DLD1 (cell line): ENCODE results near the gene CNTF.

ENCODE experiments used
- in situ Hi-C: cut with HindIII; loops from 2 replicates; pipeline ENCODE4 v1.10.0; 2017; ENCODE audit warnings: low sequenced_read_pairs

CNTF gene

GRCh38 chr11:58641803-58642581 is 19.5 kb downstream of the CNTF start:
- in situ Hi-C loops, result loop anchor here (10.0 kb wide), 1 partner anchor 253 kb away; no protein-coding TSS in a partner anchor

DNA sequence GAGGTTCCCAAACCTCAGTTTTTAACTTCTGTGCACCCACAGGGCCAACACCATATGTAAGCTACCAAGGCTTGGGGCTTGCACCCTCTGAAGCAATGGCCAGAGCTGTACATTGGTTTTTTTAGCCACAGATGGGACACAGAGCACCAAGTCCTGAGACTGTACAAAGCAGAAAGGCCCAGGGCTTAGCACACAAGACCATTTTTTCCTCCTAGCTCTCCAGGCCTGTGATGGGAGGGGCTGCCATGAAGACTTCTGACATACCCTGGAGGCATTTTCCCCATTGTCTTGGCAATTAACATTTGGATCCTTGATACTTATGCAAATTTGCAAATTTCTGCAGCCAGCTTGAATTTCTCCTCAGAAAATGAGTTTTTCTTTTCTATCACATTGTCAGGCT is 23.4 kb downstream of the CNTF start:
- in situ Hi-C loops, result loop anchor here (10.0 kb wide), 1 partner anchor 249 kb away; no protein-coding TSS in a partner anchor

DNA sequence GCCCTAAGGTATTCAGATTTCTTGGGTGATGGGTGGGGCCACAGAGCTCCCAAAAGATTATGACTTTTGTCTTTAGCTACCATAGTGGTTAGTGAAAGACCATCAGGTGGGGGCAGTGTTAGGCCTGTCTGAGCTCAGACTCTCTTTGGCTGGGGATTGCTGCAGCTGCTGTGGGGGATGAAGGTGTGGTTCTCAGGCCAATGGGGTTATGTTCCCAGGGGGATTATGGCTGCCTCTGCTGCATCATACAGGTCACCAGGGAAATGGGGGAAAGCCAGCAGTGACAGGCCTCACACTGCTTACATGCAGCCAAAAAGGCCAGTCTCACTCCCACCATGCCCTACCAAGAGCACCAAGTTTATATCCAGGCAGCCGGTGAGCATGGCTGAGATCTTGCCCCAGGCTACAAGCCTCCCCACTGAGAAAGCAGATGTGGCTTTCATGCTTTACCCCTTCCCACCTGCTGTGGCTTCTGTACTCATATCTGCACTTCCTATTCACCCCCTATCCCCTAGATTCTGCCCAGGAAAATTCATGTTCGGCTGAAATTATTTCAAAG is 24.8 kb downstream of the CNTF start:
- in situ Hi-C loops, result loop anchor here (10.0 kb wide), 1 partner anchor 248 kb away; no protein-coding TSS in a partner anchor

GRCh38 chr11:58647866-58648265 is 25.4 kb downstream of the CNTF start:
- in situ Hi-C loops, result loop anchor here (10.0 kb wide), 1 partner anchor 247 kb away; no protein-coding TSS in a partner anchor

DNA sequence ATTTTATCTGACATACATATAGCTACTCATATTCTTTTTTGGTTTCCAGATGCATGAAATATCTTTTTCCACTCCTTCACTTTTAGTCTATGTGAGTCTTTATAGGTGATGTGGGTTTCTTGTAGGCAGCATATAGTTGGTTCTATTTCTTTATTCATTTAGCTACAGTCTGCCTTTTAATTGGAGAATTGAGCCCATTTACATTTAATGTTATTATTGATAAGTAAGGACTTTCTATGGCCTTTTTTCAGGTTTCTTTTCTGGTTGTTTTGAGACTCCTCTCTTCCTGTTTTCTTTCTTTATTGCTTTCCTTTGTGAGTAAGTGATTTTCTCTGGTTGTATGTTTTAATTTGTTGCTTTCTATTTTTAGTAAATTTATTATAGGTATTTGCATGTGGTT is 27.2 kb downstream of the CNTF start:
- in situ Hi-C loops, result loop anchor here (10.0 kb wide), 1 partner anchor 245 kb away; no protein-coding TSS in a partner anchor

GRCh38 chr11:58650496-58650895 is 28.0 kb downstream of the CNTF start:
- in situ Hi-C loops, result no loop called here

DNA sequence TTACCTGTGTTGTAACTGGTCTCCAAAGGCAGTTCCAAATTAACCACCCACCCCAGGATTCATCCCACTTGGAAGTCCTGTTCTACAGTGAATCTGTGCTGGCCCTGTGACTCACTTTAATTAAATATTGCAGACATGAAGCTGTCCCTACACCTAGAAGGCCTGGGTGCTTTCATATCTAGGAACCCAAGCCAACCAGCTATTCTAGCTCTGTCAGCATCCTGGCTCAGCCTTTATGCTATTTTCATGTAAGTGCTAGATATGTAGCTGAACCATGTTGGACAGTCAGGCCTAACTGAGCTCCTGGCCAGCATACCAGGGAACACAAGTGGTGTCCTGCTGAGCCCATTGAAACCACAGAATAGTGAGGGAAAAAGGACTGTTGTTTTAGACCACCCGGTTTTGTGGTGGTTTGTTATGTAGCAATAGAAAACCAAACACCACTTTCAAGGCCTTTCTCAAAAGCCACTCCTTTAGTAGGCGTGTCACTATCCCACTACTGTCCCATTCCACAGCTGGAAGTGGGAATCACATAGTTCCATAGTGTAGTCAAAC is 30.3 kb downstream of the CNTF start:
- in situ Hi-C loops, result no loop called here

DNA sequence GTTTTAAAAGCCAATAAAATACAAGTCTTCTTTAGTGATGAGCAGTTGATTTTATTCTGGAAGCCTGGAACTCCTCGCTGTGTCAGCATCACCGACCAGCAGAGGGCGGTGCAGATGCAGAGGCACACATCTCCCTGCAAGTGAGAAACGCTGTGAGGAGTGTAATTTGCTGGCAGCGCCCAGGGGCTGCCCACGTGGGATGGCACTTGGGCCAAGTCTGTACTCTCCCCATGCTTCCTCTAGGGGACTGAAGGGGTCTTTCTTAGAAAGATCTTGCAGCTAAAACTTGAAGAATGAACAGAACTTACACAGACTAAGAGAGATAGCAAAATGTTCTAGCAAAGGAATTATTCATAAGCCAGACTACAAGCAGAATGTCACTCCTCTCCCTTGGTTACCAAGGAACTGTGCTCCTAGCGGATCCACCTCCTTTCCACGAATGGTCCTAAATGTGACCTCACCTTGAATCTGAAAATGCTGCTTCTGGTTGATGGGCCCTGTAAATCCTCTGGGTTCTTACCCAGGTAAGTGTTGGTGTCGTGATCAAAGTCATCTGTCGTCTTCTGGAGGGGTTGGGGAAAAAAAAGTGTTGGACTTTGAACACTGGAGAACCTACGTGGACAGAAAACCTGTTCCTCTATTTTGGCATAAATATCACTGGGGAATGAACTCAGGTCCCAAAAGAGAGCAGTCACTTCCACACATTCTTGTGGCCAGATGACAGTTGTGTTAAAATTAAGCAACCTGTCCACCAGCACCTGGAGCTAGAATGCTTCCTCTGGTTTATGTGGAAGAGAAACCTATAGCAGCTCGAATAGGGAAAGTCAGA is 31.8 kb downstream of the CNTF start:
- in situ Hi-C loops, result no loop called here

DNA sequence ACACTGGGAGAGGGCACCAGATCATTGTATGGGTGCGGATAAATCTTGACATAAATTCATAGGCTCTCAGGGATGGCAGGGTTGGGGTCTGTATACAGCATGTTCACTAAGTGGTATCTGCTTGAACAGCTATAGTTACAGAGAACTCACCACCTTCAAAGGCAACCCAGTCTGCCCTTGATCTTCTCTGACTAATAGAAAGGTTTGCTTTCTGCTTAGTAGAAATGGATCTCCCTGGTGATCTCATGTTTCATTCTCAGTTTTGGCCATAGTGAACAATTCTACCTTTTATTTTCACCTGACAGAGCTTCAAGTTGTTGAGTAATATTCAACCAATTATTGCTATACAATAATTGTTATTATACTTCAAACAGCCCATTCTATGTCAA is 32.4 kb downstream of the CNTF start:
- in situ Hi-C loops, result no loop called here

DNA sequence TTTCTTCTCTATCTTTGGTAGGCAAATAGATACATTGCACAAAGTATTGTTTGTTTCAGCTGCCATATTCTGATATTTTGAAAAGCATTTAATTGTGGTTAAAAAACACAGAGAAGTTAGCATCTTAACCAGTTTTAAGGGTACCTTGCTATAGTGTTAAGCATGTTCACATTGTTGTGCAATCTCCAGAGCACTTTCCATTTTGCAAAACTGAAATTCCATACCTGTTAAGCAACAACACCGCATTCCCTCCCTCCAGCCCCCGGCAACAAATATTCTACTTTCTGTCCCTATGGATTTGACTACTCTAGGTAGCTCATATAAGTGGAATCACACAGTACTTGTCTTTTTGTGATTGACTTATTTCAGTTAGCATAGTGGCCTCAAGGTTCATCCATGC is 33.9 kb downstream of the CNTF start:
- in situ Hi-C loops, result no loop called here

DNA sequence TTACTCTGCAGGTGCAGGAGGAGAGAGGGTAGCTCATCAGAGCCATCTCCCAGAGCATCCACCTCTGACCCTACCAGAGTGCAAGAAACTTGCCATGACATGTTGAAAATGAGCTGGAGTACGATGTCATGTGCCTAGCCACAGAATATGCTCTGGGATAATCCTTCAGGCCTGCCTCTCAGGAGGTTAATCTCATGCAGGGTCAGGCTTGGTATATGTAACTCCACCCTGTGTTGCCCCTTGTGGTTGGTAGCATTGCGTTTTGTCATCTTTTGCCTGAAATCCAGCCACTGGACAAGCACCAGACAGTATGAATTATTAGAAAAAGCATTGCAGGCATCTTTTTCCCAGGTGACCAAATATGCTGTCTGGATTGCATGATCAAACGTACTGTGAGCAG is 36.2 kb downstream of the CNTF start:
- in situ Hi-C loops, result no loop called here

GRCh38 chr11:58659404-58659803 is 36.9 kb downstream of the CNTF start:
- in situ Hi-C loops, result no loop called here

- in situ Hi-C loops, result no loop called here
These were observed 37.6 kb downstream of the CNTF start for GRCh38 chr11:58659910-58660570.

- in situ Hi-C loops, result no loop called here
These were observed 49.6 kb downstream of the CNTF start for GRCh38 chr11:58671983-58672633.

DNA sequence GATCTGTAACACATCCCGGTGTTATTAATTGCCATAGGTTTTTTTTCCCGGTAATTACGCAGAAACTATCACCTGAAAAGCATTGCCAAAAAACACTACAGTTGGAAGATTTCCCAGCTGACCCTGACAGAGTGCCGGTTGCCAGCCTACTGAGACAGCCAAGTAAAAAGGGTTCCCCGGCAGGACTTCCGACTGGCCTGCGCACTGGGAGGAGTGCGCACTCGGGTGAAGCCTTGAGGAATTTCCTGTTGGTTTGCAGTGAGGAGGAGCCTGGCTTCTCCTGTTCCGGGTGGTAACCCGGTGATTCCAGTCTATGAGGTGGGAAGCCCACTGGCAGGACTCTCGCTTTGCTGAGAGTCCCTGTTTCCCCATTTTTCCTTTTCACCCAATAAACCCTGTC is 52.1 kb downstream of the CNTF start:
- in situ Hi-C loops, result no loop called here
